AG04450 (cell line): ENCODE results near the gene FNIP2. TPM values are rescaled to one million over a fixed set of nuclear protein-coding genes. Genes with fewer than 3 reads are reported as not detected.
A peak's percentile ranks its signal among the peaks of the same experiment; 100 is the strongest.
"Not testable (repeated sequence)": the region's sequence is repeated elsewhere in the genome, so short reads cannot be mapped to it uniquely, and the experiment has no call there.

Experiments
- CTCF ChIA-PET: fragments of 300-600, 350-600 bp; formaldehyde crosslinking; extraction: SDS; loops from one replicate; lab custom pipeline; 2022; ENCODE audit warnings: antibody characterized with exemption, inconsistent platforms; lab: Charles Lee
- POLR2A ChIA-PET: fragments of 350-600 bp; formaldehyde crosslinking; extraction: SDS; loops from one replicate; lab custom pipeline; 2021; ENCODE audit warnings: antibody characterized with exemption, inconsistent platforms; lab: Yijun Ruan, JAX
- DNase-seq: peaks from one replicate; pipeline ENCODE4 v3.0.0-alpha.2; 2011; ENCODE audit warnings: low read depth, low spot score
- H3K27ac ChIP-seq: one replicate; pipeline ENCODE4 v1.5.1; 2012; ENCODE audit warnings: low read depth, low read length, control low read depth
- H3K27me3 ChIP-seq: one replicate; pipeline ENCODE4 v1.6.0; 2012; ENCODE audit warnings: low read length; ENCODE audit not compliant: control insufficient read depth, insufficient read depth
- H3K4me3 ChIP-seq: 2 replicates; pipeline ENCODE4 v1.5.1; 2011; ENCODE audit warnings: mild to moderate bottlenecking, low read depth, low read length, control low read depth
- H3K9me3 ChIP-seq: 2 replicates; pipeline ENCODE4 v1.5.1; 2012; ENCODE audit warnings: low read length; ENCODE audit not compliant: control insufficient read depth, insufficient read depth
- polyA plus RNA-seq: library from polyadenylated mRNA; depleted of rRNA; stranded (reverse); fragments of >200 nt; gene quantifications from 2 replicates; pipeline ENCODE4 v1.2.3, GENCODE V29; 2011
- TF ChIP-seq, protein P1 (sequence below): IDR thresholded peaks from 2 replicates; pipeline ENCODE4 v1.5.1; 2011; ENCODE audit warnings: low read depth, low read length, control low read depth, inconsistent platforms

FNIP2 gene
- polyA plus RNA-seq, 1 experiment, result 8.4 TPM

- H3K27ac ChIP-seq, result no peak overlapping the region
- DNase-seq, result no peak
- no peak overlapping the region for H3K4me3 ChIP-seq
- POLR2A ChIA-PET, result no interaction called here
- TF ChIP-seq, protein P1, sequence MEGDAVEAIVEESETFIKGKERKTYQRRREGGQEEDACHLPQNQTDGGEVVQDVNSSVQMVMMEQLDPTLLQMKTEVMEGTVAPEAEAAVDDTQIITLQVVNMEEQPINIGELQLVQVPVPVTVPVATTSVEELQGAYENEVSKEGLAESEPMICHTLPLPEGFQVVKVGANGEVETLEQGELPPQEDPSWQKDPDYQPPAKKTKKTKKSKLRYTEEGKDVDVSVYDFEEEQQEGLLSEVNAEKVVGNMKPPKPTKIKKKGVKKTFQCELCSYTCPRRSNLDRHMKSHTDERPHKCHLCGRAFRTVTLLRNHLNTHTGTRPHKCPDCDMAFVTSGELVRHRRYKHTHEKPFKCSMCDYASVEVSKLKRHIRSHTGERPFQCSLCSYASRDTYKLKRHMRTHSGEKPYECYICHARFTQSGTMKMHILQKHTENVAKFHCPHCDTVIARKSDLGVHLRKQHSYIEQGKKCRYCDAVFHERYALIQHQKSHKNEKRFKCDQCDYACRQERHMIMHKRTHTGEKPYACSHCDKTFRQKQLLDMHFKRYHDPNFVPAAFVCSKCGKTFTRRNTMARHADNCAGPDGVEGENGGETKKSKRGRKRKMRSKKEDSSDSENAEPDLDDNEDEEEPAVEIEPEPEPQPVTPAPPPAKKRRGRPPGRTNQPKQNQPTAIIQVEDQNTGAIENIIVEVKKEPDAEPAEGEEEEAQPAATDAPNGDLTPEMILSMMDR, result no peak
- no peaks in the 10 kb centered on the region for H3K9me3 ChIP-seq
- H3K27me3 ChIP-seq, result no peaks in the 10 kb centered on the region
- CTCF ChIA-PET, result no interaction called here
Observed at GRCh38 chr4:158890294-158890693, 121.5 kb downstream of the FNIP2 start.

GRCh38 chr4:158891256-158891655, 122.4 kb downstream of the FNIP2 start:
- TF ChIP-seq, protein P1, result no peak
- no peak overlapping the region for H3K4me3 ChIP-seq
- no peaks in the 10 kb centered on the region for H3K27me3 ChIP-seq
- no peak for DNase-seq
- POLR2A ChIA-PET, result no interaction called here
- H3K9me3 ChIP-seq, result no peaks in the 10 kb centered on the region
- CTCF ChIA-PET, result no interaction called here
- H3K27ac ChIP-seq, result no peak overlapping the region

DNA sequence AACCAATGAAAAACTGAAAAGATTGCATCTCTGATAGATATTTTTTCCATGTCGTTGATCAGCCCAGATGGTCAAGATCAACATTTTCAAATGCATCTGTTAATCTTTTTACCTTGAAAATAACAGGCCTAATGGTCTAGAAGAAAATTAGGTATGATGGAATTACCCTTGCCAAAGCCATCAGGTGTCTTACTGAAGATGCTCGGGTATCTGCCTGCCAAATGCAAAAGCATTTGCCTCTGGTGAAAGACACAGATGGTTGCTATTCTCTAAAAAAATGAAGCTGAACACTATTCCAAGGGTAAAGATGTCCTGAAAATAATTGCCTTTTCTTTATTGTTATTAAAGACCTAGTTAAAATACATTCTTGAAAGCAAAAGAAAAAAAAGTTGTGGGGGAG, 126.0 kb downstream of the FNIP2 start:
- Histone ChIP-seq H3K4me3 (no peak overlapping the region), H3K9me3 (no peaks in the 10 kb centered on the region), H3K27ac (no peak overlapping the region), H3K27me3 (no peaks in the 10 kb centered on the region)
- DNase-seq, result no peak
- ChIA-PET CTCF (interaction anchor here (1.0 kb wide), 1 partner anchor 309 kb away, joined by 3 read pairs; no protein-coding TSS in a partner anchor), POLR2A (no interaction called here)
- TF ChIP-seq, protein P1, result no peak

- H3K4me3 ChIP-seq, result no peak overlapping the region
- DNase-seq, result no peak
- TF ChIP-seq, protein P1, result peak; percentile 16; the same call in 1 of the 2 replicates
- no peak overlapping the region for H3K27ac ChIP-seq
- ChIA-PET CTCF (no interaction called here), POLR2A (no interaction called here)
- no peaks in the 10 kb centered on the region for H3K9me3 ChIP-seq
- H3K27me3 ChIP-seq, result no peaks in the 10 kb centered on the region
Observed at GRCh38 chr4:158895797-158896576, 127.2 kb downstream of the FNIP2 start.

- H3K27me3 ChIP-seq, H3K4me3 ChIP-seq, H3K9me3 ChIP-seq, DNase-seq, POLR2A ChIA-PET, H3K27ac ChIP-seq, CTCF ChIA-PET: not testable (repeated sequence)
Observed at GRCh38 chr4:158896577-158897238, 127.9 kb downstream of the FNIP2 start.

DNA sequence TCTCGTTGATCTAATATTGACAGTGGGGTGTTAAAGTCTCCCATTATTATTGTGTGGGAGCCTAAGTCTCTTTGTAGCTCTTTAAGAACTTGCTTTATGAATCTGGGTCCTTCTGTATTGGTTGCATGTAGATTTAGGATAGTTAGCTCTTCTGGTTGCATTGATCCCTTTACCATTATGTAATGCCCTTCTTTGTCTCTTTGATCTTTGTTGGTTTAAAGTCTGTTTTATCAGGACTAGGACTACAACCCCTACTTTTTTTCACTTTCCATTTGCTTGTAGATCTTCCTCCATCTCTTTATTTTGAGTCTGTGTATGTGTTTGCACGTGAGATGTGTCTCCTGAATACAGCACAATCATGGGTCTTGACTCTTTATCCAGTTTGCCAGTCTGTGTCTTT, 131.6 kb downstream of the FNIP2 start:
- CTCF ChIA-PET, POLR2A ChIA-PET, H3K9me3 ChIP-seq, H3K27ac ChIP-seq, DNase-seq, H3K4me3 ChIP-seq, H3K27me3 ChIP-seq: not testable (repeated sequence)
